GOT3 (cell line): Measurements from ENCODE around the gene HS6ST2.

Experiments
- DNase-seq: peaks from one replicate; lab custom pipeline; 2025; ENCODE audit warnings: mixed read lengths; lab: John Stamatoyannopoulos, UW

Gene HS6ST2

GRCh38 chrX:132742246-132742645 is 216.2 kb downstream of the HS6ST2 start:
- no peak for DNase-seq

GRCh38 chrX:132741689-132742088 is 216.7 kb downstream of the HS6ST2 start:
- no peak for DNase-seq

GRCh38 chrX:132740316-132741123 is 217.9 kb downstream of the HS6ST2 start:
- DNase-seq = no peak

GRCh38 chrX:132738951-132739350 is 219.5 kb downstream of the HS6ST2 start:
- DNase-seq = no peak

GRCh38 chrX:132737743-132738142 is 220.7 kb downstream of the HS6ST2 start:
- no peak for DNase-seq

GRCh38 chrX:132732236-132732635 is 226.2 kb downstream of the HS6ST2 start:
- DNase-seq = no peak

- no peak for DNase-seq
Observed at GRCh38 chrX:132730726-132731125, 227.7 kb downstream of the HS6ST2 start.

GRCh38 chrX:132730266-132730665 is 228.2 kb downstream of the HS6ST2 start:
- DNase-seq = no peak

GRCh38 chrX:132728296-132728695 is 230.1 kb downstream of the HS6ST2 start:
- DNase-seq = no peak

GRCh38 chrX:132718431-132718958 is 239.9 kb downstream of the HS6ST2 start:
- DNase-seq = no peak

GRCh38 chrX:132716006-132716405 is 242.4 kb downstream of the HS6ST2 start:
- DNase-seq = no peak

GRCh38 chrX:132714913-132715312 is 243.5 kb downstream of the HS6ST2 start:
- no peak for DNase-seq

GRCh38 chrX:132712350-132712749 is 246.1 kb downstream of the HS6ST2 start:
- DNase-seq = no peak

GRCh38 chrX:132710656-132711155 is 247.7 kb downstream of the HS6ST2 start:
- DNase-seq = no peak

GRCh38 chrX:132708529-132708928 is 249.9 kb downstream of the HS6ST2 start:
- DNase-seq = no peak

GRCh38 chrX:132704769-132705168 is 253.7 kb downstream of the HS6ST2 start:
- no peak for DNase-seq

- no peak for DNase-seq
Observed at GRCh38 chrX:132694382-132694781, 264.0 kb downstream of the HS6ST2 start.

GRCh38 chrX:132692526-132692925 is 265.9 kb downstream of the HS6ST2 start:
- DNase-seq = no peak

- no peak for DNase-seq
Observed at GRCh38 chrX:132692066-132692465, 266.4 kb downstream of the HS6ST2 start.

- no peak for DNase-seq
Observed at GRCh38 chrX:132689612-132690563, 268.5 kb downstream of the HS6ST2 start.

GRCh38 chrX:132685276-132685675 is 273.2 kb downstream of the HS6ST2 start:
- no peak for DNase-seq

- DNase-seq = no peak
Observed at GRCh38 chrX:132677233-132677716, 281.2 kb downstream of the HS6ST2 start.
